Stomach (tissue), 9 donors: ENCODE results near the gene ATP7B. TPM values are rescaled to one million over a fixed set of nuclear protein-coding genes. Genes with fewer than 3 reads are reported as not detected.

Source experiments
- DNase-seq, 2 donors: peaks; one replicate each; pipeline versions ENCODE4 v3.0.0 to v3.0.0-alpha.2; 2013 to 2019
- H3K27ac ChIP-seq, 5 donors: fragments of 200-600 bp in 4 of 5; sonication (generic) in 4 of 5; one replicate each; pipeline ENCODE4 v1.5.1; 2013 to 2019; ENCODE audit warnings: mild to moderate bottlenecking in 1 of 5, moderate library complexity in 1 of 5
- H3K27me3 ChIP-seq, 3 donors: fragments of 200-600 bp; sonication (generic); one replicate each; pipeline ENCODE4 v1.5.1; 2017 to 2019; ENCODE audit warnings: mixed run types in 1 of 3
- H3K36me3 ChIP-seq, 4 donors: fragments of 200-600 bp; sonication (generic); 1 replicate in 3 of 4; 2 replicates in 1 of 4; pipeline ENCODE4 v1.5.1; 2016 to 2019
- H3K4me1 ChIP-seq, 4 donors: fragments of 200-600 bp; sonication (generic); one replicate each; pipeline ENCODE4 v1.5.1; 2016 to 2019
- H3K4me3 ChIP-seq, 4 donors: fragments of 200-600 bp; sonication (generic) in 3 of 4; one replicate each; pipeline ENCODE4 v1.5.1; 2016 to 2019; ENCODE audit warnings: mild to moderate bottlenecking in 1 of 4
- H3K9me3 ChIP-seq, 4 donors: fragments of 200-600 bp; sonication (generic); one replicate each; pipeline ENCODE4 v1.5.1; 2016 to 2019
- CTCF ChIP-seq, 7 experiments: fragments of 450-650 bp in 4 of 7; fragments of 200-600 bp in 3 of 7; sonication (generic) in 3 of 7; IDR thresholded peaks; one replicate each; pipeline ENCODE4 v1.5.1; 2016 to 2019; ENCODE audit warnings: antibody characterized with exemption in 7 of 7, control low read depth in 2 of 7, mild to moderate bottlenecking in 1 of 7
- EP300 ChIP-seq: sonication (generic); formaldehyde crosslinking; IDR thresholded peaks from one replicate; pipeline ENCODE4 v1.6.1; 2017; ENCODE audit warnings: antibody characterized with exemption
- POLR2A ChIP-seq, 4 donors: fragments of 450-650 bp; IDR thresholded peaks; one replicate each; pipeline ENCODE4 v1.6.1; 2016; ENCODE audit warnings: antibody characterized with exemption in 4 of 4, control low read depth in 2 of 4, mild to moderate bottlenecking in 1 of 4, moderate library complexity in 1 of 4
- POLR2AphosphoS5 ChIP-seq, 3 donors: sonication (generic); formaldehyde crosslinking; IDR thresholded peaks; one replicate each; pipeline ENCODE4 v1.6.1; 2016; ENCODE audit warnings: antibody characterized with exemption in 3 of 3
- WGBS, 5 donors: extraction: QIAGEN DNeasy Blood & Tissue Kit in 3 of 5; methylation state at CpG; one replicate each; pipeline versions ENCODE4 v1.1.5 to v1.1.7; 2013 to 2018; 5-methylcytosine and 5-hydroxymethylcytosine counted together
- intact Hi-C: fragments of 100-400 bp; cut with DNase I; formaldehyde crosslinking; loops from one replicate; pipeline ENCODE4 v1.15.1; 2023; ENCODE audit warnings: low total_unique reads
- polyA plus RNA-seq, 3 donors: library from polyadenylated mRNA; stranded (reverse); fragments of 200-250 nt; gene quantifications; one replicate each; pipeline ENCODE4 v1.2.3, GENCODE V29; 2013
- total RNA-seq, 5 donors: library from RNA; depleted of rRNA; stranded (reverse); fragments of >200 nt; gene quantifications; one replicate each; pipeline versions ENCODE4 v1.1.0 to v1.2.3, GENCODE V29; 2014 to 2016
- donor health status: healthy with polysubstance abuse.
- donor health status: Bipolar disorder and iron deficiency.
- donor health status: healthy.

Gene ATP7B
- total and polyA plus RNA-seq, 8 donors, result 0.62 to 21.0 (median 4.6) TPM

DNA sequence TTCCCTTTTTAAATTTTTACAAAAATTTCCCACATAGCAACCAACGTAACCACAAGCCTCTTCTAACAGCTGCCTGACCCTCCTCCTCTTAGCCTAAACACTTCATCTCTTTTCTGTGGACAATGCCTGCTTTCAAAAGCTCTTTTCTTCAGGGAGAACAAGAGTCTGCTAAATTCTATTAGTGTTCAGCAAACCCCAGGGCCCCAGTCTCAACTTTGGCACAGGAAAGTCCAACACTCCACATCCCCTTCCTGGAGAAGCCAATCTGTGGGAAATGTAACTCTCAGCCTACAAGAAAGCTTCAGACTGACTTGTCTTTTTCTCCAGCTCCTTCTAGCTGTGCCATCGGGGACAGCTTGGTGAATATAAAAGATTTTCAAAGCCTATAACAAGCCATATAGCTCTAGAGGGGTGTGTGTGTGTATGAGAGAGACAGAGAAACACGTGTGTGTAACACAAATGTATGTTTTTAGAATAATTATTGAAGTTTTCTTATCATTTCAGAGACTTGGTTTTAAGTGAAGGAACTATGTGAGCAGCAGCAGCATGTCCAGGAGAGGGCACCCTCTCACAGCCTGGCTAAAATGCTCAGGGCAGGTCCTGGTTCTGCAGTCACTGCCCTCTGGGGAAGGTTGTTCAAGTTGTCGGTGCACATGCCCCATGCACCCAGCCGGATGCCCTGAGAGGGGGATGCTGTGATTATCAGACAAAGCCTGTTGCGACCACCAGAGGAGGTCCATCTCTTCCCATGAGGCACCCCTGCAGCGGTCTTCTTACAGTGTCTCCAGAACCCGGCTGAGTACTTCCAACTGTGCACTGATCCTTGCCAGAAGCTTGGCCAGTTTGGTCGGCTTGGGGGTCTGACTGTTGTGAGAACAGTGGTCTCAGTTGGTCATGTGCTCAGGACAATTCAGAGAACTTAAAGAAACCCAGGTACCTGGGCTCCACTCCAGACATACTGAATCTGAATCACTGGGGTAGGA is 115.1 kb downstream of the ATP7B start:
- TF ChIP-seq POLR2A (IDR thresholded peaks at IDR 0.05) (no peak), CTCF (IDR thresholded peaks at IDR 0.05) (peak in 5 of 7 experiments; percentile 45 to 63 (median 54))
- intact Hi-C loops, result loop anchor here (10.0 kb wide), 1 partner anchor 229 kb away; the partner anchor contains the start of gene NEK5

DNA sequence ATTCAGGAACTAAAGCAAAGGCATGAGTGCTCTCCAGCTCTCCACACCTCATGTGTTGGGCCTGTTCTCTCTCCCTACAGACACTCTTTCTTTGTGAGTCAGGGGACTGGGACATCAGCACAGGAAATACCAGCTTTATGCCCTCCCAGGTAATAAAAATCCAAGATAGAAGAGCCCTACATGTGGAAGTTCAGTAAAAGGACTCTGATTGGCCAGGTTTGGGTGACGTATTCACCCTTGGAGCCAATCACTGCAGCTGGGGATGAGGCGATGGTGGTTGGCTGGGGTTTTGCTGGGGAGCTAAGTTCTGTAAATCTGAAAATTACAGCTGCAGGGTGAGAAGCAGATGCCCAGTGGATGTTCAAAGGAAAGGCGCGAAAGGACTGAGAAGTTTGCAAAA is 117.0 kb downstream of the ATP7B start:
- intact Hi-C loops, result loop anchor here (10.0 kb wide), 1 partner anchor 231 kb away; the partner anchor contains the start of gene NEK5
- no peak for TF ChIP-seq POLR2AphosphoS5 (IDR thresholded peaks at IDR 0.05)
- TF ChIP-seq POLR2A (IDR thresholded peaks at IDR 0.05), result no peak
- no peak for TF ChIP-seq CTCF (IDR thresholded peaks at IDR 0.05)
- TF ChIP-seq EP300, result no peak
- no peaks in the 10 kb centered on the region for H3K4me1 ChIP-seq
- no peak overlapping the region for H3K27ac ChIP-seq
- DNase-seq, result no peak
- H3K4me3 ChIP-seq, result no peak overlapping the region
- H3K36me3 ChIP-seq, result no peaks in the 10 kb centered on the region
- WGBS, 5 donors, result 92 to 96% (median 94%) methylated on average over 4 of the region's 4 CpGs
- no peaks in the 10 kb centered on the region for H3K9me3 ChIP-seq
- H3K27me3 ChIP-seq, result no peaks in the 10 kb centered on the region

More for the DNA sequence above, 115.1 kb downstream of the ATP7B start:
- Histone ChIP-seq H3K4me1 (no peaks in the 10 kb centered on the region), H3K36me3 (no peaks in the 10 kb centered on the region), H3K4me3 (no peak overlapping the region), H3K27ac (no peak overlapping the region), H3K9me3 (no peaks in the 10 kb centered on the region), H3K27me3 (no peaks in the 10 kb centered on the region)
- 35 to 50% (median 46%) methylated on average over 7 to 9 of the region's 9 CpGs for WGBS, 5 donors
- peak; percentile 67 to 80 for DNase-seq

- DNase-seq, result no peak
- intact Hi-C loops, result loop anchor here (10.0 kb wide), 1 partner anchor 232 kb away; the partner anchor contains the start of gene NEK5
- 61 to 76% (median 70%) methylated on average over 3 of the region's 3 CpGs for WGBS, 5 donors
These were observed 118.6 kb downstream of the ATP7B start for GRCh38 chr13:51892657-51893056.

More at GRCh38 chr13:51892657-51893056, 118.6 kb downstream of the ATP7B start:
- Histone ChIP-seq H3K27ac (no peak overlapping the region), H3K4me1 (no peaks in the 10 kb centered on the region), H3K27me3 (no peaks in the 10 kb centered on the region), H3K9me3 (no peaks in the 10 kb centered on the region), H3K4me3 (no peak overlapping the region), H3K36me3 (no peaks in the 10 kb centered on the region)
- TF ChIP-seq POLR2AphosphoS5 (IDR thresholded peaks at IDR 0.05), result no peak
- TF ChIP-seq CTCF (IDR thresholded peaks at IDR 0.05), result no peak
- TF ChIP-seq POLR2A (IDR thresholded peaks at IDR 0.05), result no peak
- TF ChIP-seq EP300, result no peak
